Brain microvascular endothelial cell (primary cell): ENCODE results near the gene HTR4.
"Not testable (repeated sequence)": the region's sequence is repeated elsewhere in the genome, so short reads cannot be mapped to it uniquely, and the experiment has no call there.

Experiments
- DNase-seq: peaks from one replicate; pipeline ENCODE4 v3.0.0-alpha.2; 2020
- H3K27ac ChIP-seq: fragments of 250-450 bp; sonication (Bioruptor Pico); 2 replicates; pipeline ENCODE4 v1.5.1; 2020; ENCODE audit warnings: mild to moderate bottlenecking, moderate library complexity
- H3K27me3 ChIP-seq: fragments of 250-450 bp; sonication (Bioruptor Pico); replicated peaks from 2 replicates; pipeline ENCODE4 v1.5.1; 2020; ENCODE audit warnings: mild to moderate bottlenecking
- H3K36me3 ChIP-seq: fragments of 250-450 bp; sonication (Bioruptor Pico); replicated peaks from 2 replicates; pipeline ENCODE4 v1.5.1; 2020; ENCODE audit warnings: mild to moderate bottlenecking
- H3K4me3 ChIP-seq: 2 replicates; pipeline ENCODE4 v1.5.1; 2011; ENCODE audit warnings: low read depth, mild to moderate bottlenecking, control low read depth, low read length, moderate library complexity
- CTCF ChIP-seq: IDR thresholded peaks from 2 replicates; pipeline ENCODE4 v1.5.1; 2011; ENCODE audit warnings: low read depth, mild to moderate bottlenecking, moderate library complexity, low read length, control low read depth, inconsistent platforms; ENCODE audit errors: missing control alignments
- in situ Hi-C: cut with HindIII; loops from 2 replicates; pipeline ENCODE4 v1.10.0; 2017; ENCODE audit warnings: low sequenced_read_pairs, low pct_ligation_motif_present

HTR4 gene

GRCh38 chr5:148685520-148686134 lies 31.3 kb upstream of the HTR4 start:
- DNase-seq, result no peak
- TF ChIP-seq CTCF, result no peak
- Histone ChIP-seq H3K4me3 (no peak overlapping the region), H3K27me3 (no peaks in the 10 kb centered on the region), H3K36me3 (no peaks in the 10 kb centered on the region), H3K27ac (no peak overlapping the region)
- in situ Hi-C loops, result no loop called here

- TF ChIP-seq CTCF, result no peak
- in situ Hi-C loops, result no loop called here
- Histone ChIP-seq H3K27me3 (no peaks in the 10 kb centered on the region), H3K36me3 (no peaks in the 10 kb centered on the region), H3K27ac (no peak overlapping the region), H3K4me3 (no peak overlapping the region)
- no peak for DNase-seq
Measured at GRCh38 chr5:148684528-148684927, 30.2 kb upstream of the HTR4 start.

GRCh38 chr5:148683651-148684050 lies 29.3 kb upstream of the HTR4 start:
- no peaks in the 10 kb centered on the region for H3K36me3 ChIP-seq
- no peak overlapping the region for H3K4me3 ChIP-seq
- no peaks in the 10 kb centered on the region for H3K27me3 ChIP-seq
- no peak for TF ChIP-seq CTCF
- in situ Hi-C loops, result no loop called here
- no peak for DNase-seq
- H3K27ac ChIP-seq, result no peak overlapping the region

GRCh38 chr5:148682058-148683026 lies 28.0 kb upstream of the HTR4 start:
- Histone ChIP-seq H3K4me3 (no peak overlapping the region), H3K36me3 (no peaks in the 10 kb centered on the region), H3K27me3 (no peaks in the 10 kb centered on the region), H3K27ac (no peak overlapping the region)
- in situ Hi-C loops, result no loop called here
- DNase-seq, result no peak
- TF ChIP-seq CTCF, result no peak

GRCh38 chr5:148681157-148682057 lies 27.1 kb upstream of the HTR4 start:
- no peak for TF ChIP-seq CTCF
- H3K27ac ChIP-seq, result no peak overlapping the region
- H3K4me3 ChIP-seq, result no peak overlapping the region
- in situ Hi-C loops, result no loop called here
- no peaks in the 10 kb centered on the region for H3K27me3 ChIP-seq
- H3K36me3 ChIP-seq, result no peaks in the 10 kb centered on the region
- DNase-seq, result no peak

GRCh38 chr5:148673704-148674103 lies 19.4 kb upstream of the HTR4 start:
- in situ Hi-C loops, DNase-seq, H3K36me3 ChIP-seq, H3K4me3 ChIP-seq, H3K27ac ChIP-seq, H3K27me3 ChIP-seq: not testable (repeated sequence)
